ENCODE data around the gene MARK3.
"Not testable (repeated sequence)": the region's sequence is repeated elsewhere in the genome, so short reads cannot be mapped to it uniquely, and the experiment has no call there.

The MARK3 gene

GRCh38 chr14:103504991-103505565, 119.9 kb downstream of the MARK3 start:
- no peak for TF ChIP-seq CTCF (IDR thresholded peaks at IDR 0.05; ENCODE audit: low read depth, low read length)
- DNase-seq (ENCODE audit: low read depth, low spot score), result no peak
- in situ Hi-C loops (cut with HindIII; ENCODE audit: low sequenced_read_pairs), result no loop called here
- no peak overlapping the region for H3K4me3 ChIP-seq (ENCODE audit: low read depth, low read length)

DNA sequence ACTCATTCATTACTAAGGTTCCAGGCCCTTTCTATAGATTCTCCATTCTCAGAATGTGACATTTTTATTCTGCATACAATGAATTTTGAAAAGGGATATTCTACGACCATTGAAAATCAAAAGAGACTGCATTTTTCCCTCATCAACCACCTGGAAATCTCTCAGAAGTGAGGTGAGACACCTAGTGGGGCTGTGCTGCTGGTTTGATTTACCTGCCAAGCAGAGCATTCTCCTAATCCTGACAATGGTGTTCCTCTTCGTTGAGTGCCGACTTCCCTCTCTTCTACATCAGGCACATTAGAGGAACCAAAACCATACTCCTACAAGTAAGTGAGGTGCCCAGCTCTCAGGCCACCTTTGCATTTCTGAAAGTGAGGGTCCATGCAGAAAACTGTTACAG, 122.5 kb downstream of the MARK3 start:
- in situ Hi-C loops (cut with HindIII; ENCODE audit: low sequenced_read_pairs), result no loop called here
- no peak for DNase-seq (ENCODE audit: low read depth, low spot score)
- no peak for TF ChIP-seq CTCF (IDR thresholded peaks at IDR 0.05; ENCODE audit: low read depth, low read length)
- H3K4me3 ChIP-seq (ENCODE audit: low read depth, low read length), result no peak overlapping the region

GRCh38 chr14:103508521-103509329, 123.5 kb downstream of the MARK3 start:
- TF ChIP-seq CTCF (IDR thresholded peaks at IDR 0.05; ENCODE audit: low read depth, low read length), result no peak
- no peak for DNase-seq (ENCODE audit: low read depth, low spot score)
- in situ Hi-C loops (cut with HindIII; ENCODE audit: low sequenced_read_pairs), result no loop called here
- H3K4me3 ChIP-seq (ENCODE audit: low read depth, low read length), result no peak overlapping the region

DNA sequence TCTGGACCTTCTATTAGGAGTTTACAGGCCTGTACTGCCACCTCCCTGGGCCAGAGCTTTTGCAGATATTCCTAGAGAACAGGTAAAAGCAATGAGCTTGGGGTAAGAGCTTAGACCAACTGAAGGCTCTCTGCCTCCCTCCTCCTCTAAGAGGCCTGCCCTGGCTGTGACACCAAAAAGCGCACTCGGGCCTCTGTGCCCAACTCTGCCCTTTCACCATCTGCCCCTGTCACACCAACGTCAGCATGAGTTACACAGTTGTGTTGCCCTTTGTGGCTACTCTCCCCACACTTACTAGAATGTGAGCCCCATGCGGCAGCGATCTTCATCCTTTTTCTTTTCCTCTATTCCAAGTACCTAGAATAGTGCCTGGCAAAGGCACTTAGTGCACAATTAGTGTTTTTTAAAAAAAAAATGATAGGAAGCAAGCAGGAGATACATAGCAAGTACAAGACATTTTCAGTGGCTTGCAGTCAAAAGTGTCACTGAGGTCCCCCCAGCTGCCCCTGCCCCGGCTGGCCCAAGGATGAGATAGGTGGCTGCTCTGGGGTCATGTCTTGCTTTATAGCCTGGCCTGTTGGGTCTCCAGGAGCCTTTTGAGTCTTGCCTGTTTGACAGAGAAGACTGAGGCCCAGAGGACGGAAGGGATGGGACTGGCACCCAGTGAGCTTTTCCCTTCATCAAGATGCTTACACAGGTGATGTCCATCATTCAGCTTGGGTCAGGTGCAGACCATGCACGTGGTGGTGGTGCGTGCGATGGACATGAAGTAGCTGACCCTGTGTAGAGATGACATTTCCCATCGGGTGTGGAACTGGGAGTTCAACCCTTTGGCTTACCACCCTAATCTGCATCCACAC, 124.9 kb downstream of the MARK3 start:
- in situ Hi-C loops (cut with HindIII; ENCODE audit: low sequenced_read_pairs), result no loop called here
- no peak for DNase-seq (ENCODE audit: low read depth, low spot score)
- no peak overlapping the region for H3K4me3 ChIP-seq (ENCODE audit: low read depth, low read length)
- TF ChIP-seq CTCF (IDR thresholded peaks at IDR 0.05; ENCODE audit: low read depth, low read length), result no peak

DNA sequence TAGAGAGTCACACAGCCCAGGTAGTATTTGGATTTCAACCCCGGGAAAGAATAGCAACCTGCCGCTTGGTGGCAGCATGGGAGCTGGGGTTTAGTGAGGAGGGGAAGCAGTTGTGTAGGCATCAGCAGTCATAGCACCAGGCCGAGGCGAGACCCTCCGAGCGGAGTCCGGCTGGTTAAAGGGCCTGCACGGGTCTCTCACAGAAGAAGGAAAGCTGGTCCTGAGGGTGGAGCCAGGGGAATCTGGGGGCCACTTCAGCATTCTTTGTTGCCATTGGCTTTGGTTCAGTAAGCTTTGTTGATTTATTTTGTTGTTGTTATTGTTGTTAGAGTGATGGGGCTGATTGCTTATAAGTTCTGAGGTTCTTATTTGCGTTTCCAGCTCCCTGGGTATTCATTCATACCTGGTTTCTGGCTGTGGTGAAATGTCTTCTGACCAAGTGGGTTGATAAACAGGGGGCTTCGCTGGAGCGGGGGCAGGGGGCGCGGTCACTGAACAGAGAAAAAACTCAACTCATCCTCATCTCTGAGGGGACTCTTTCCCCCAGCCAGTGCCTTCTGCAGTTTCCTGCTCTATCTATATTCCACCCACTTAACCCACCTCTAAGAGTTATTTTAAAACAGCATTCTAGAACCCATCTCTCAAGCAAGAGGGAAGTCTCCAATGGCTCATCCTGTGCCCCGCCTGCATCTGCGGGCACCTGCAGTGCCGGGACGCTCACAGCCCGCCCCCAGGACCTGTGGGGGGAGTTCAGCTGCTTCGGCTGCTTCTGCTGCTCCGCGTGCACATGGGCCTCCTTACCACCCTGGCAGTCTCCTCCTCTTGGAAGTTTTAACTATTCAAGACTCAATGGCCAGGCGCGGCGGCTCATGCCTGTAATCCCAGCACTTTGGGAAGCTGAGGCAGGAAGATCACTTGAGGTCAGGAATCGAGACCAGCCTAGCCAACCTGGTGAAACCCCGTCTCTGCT, 125.8 kb downstream of the MARK3 start:
- in situ Hi-C loops (cut with HindIII; ENCODE audit: low sequenced_read_pairs), result no loop called here
- no peak overlapping the region for H3K4me3 ChIP-seq (ENCODE audit: low read depth, low read length)
- TF ChIP-seq CTCF (IDR thresholded peaks at IDR 0.05; ENCODE audit: low read depth, low read length), result no peak
- no peak for DNase-seq (ENCODE audit: low read depth, low spot score)

GRCh38 chr14:103512180-103512579, 127.0 kb downstream of the MARK3 start:
- DNase-seq (ENCODE audit: low read depth, low spot score); in situ Hi-C loops (cut with HindIII; ENCODE audit: low sequenced_read_pairs); H3K4me3 ChIP-seq (ENCODE audit: low read depth, low read length): not testable (repeated sequence)
